ENCODE measurements around the gene NIPBL.

Gene NIPBL

DNA sequence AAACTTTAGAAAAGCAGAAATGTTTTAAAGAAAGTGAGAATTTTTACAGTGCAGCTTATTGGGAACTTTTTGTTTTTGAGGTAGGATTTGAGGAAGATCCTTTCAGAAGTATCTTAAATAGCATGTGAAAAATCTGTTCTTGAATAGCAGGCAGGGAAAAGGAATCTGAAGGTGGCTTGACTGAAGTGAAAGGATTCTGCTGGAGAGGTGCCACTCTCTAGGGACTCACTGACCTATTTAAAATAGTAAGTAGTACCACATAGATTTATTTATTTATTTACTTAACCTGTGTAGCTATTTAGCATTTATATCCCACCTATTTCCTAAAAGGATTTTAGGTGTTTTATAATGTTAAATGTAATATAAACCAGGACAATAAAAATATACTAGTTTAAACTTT is 69.1 kb downstream of the NIPBL start:
- in situ Hi-C loops (cut with MboI; ENCODE audit: low sequenced_read_pairs): no loop called here

DNA sequence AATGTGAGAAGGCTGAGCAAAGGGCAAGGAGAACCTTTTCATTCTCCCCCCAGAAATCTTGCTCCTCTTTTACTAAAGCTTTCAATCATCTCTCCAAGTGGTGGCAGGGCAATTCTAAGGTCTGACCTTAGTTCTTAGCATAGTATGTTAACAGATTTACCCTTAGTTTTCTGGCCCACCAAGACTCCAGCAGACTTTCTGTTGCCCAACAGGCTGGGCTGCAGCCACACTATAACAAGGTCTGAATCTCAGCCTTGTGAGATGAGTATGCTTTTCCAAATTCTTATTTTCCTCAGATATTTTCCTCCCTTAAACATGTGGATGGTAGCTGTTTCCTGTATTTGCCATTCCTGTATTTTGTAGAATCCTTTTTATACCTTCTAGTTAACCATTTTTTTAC is 69.5 kb downstream of the NIPBL start:
- in situ Hi-C loops (cut with MboI; ENCODE audit: low sequenced_read_pairs): no loop called here

DNA sequence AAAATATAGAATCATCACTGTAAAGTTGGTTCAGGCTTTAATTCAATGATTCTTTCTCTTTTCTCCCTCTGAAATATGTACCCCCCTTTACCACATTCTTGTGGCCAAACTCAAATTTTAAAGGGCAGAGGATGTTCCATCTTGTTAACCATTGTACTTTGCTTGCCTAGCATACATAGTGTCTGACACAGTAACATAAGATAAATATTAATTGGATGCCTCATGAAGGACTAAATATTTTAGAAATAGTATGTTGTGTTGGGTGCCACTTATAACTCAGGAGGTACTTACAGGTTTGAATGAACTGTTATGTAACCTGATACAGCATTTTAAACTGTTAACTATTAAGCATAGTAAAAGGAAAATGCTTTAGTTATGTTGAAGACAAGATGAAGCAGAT is 71.5 kb downstream of the NIPBL start:
- in situ Hi-C loops (cut with MboI; ENCODE audit: low sequenced_read_pairs): no loop called here

DNA sequence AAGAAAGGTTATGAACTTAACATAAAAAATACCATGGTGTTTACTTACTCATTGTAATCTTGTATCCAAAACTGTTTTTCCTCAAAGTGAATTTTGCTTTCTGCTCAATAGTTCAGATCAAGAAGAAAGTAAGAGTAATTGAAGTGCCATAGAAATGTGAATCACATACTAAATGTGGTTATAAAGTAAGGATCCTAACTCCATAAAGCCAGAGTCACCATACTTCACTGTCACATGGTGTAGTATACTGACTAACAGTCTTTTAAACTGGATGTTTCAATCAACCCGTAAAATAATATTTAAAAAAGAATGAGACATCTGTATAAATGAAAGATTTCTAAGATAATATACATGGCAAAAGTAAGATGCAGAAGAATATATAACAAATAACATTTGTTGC is 72.1 kb downstream of the NIPBL start:
- in situ Hi-C loops (cut with MboI; ENCODE audit: low sequenced_read_pairs): no loop called here

DNA sequence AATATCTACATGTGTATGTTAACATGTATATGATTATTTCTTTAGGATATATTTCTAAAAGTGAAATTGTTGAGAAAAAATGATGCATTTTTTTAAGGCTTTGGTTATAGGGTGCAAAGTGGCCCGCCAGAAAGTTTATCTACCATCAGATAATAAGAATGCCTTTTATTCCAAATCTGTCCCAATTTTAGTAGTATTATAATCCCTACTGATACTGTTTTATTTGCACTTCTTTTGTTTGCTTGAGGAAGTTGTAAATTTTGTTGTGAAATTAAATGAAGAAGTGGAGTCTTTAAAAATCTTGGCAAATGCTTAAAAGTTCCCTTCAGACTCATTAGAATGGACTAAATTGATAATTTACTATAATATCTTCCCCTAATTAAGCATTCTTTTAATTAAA is 73.0 kb downstream of the NIPBL start:
- in situ Hi-C loops (cut with MboI; ENCODE audit: low sequenced_read_pairs): no loop called here

DNA sequence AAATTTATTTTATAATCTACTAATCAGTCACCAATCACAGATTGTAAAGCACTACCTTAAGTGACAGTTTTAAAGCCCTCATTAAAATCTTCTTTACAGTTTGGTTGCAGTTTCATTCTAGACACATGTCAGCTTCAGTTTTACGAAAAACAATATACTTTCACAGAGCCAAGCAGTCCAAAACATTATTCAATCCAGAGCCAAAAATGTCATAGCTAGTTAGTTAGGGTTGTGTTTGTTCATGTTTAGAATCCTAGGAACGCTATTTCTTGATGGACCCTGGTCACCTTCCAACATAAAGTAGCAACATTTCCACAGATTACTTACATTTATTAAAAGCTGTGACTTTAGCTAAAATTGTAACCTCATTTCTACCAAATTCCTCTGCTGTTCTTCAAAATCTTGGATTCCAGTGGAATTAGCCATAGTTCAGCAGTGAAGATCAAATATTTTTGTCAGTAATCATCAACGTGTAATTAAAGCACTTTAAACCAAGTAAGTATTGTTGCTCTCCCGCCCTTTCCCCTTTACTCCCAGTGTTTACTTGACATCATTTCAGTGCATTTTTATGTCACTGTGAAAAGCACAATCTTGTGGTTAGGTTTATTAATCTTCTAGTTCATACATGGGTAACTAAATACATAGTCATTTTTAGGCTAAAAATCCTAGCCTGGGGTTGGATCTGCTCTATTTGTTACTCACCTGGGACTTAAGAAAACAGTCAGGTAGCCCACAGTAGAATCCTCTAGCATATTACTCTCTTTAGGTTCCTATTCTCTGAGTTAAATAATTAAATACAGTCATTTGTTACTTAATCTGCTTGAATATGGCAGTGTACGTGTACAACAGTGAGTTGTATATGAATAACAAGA is 74.3 kb downstream of the NIPBL start:
- in situ Hi-C loops (cut with MboI; ENCODE audit: low sequenced_read_pairs): no loop called here

DNA sequence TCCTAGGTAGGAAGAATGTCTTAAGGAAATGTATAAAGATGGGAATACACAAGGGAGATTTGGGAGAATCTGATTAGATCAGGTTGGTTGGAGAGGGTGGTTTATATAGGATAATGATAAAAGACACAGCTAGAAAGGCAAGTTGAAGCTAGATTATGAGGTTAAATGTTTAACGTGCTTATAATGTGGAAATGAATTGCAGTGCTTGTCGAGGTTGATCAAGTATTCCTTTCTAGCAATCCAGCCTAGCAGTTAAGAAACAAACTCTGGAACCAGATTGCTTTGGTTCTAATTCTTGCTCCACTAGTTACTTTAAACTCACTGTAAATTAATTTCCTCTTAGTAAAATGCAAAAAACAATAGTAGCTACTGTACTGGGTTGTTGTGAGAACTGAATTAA is 76.5 kb downstream of the NIPBL start:
- in situ Hi-C loops (cut with MboI; ENCODE audit: low sequenced_read_pairs): no loop called here

DNA sequence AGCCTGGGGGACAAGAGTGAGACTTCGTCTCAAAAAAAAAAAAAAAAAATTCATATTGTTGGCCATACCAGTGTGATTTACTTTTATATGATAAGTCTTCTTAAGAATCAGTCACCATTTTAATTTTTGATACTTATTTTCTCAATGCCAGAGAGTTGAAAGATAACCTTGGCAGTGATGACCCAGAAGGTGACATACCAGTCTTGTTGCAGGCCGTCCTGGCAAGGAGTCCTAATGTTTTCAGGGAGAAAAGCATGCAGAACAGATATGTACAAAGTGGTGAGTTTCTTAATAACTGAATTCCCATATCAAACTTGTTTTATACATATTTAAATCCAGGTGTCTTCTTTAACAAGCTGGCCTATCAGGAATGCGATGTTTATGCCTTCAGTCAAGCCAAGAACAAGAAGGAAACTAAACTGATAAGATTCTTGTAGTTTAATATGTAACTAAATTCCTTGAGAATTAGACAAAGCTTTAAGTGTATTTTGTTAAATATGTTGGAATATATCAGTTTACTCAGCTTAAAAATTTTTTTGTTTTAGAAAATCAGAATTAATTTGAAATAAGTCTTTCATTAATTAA is 81.5 kb downstream of the NIPBL start:
- in situ Hi-C loops (cut with MboI; ENCODE audit: low sequenced_read_pairs): no loop called here

DNA sequence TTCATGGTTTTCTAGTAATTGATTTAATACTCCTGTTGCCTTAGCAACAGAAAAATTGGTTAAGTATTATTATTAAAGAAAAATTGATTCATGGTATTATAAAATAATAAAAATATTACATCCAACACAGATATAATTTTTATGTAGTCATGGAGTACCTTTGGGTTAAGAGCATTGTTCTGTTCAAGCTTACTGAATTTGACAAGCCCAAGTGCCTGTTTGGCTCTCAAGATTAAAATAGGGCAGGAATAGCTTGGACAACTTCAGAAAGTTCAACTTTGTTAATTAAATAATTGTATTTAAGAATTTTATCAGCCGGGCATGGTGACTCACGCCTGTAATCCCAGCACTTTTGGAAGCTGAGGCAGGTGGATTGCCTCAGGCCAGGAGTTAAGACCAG is 82.0 kb downstream of the NIPBL start:
- in situ Hi-C loops (cut with MboI; ENCODE audit: low sequenced_read_pairs): no loop called here

DNA sequence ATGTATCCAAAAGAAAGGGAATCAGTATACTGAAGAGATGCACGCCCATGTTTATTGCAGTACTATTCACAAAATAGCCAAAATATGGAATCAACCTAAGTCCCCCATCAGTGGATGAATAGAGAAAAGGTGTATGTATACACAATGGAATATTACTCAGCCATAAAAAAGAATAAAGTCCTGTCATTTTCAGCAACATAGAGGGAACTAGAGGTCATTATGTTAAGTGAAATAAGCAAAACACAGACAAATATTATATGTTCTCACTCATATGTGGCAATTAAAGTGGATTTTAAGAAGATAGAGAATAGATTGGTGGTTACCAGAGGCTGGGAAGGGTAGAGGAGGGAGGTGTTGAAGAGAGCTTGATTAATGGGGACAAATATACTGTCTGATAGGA is 88.6 kb downstream of the NIPBL start:
- in situ Hi-C loops (cut with MboI; ENCODE audit: low sequenced_read_pairs): no loop called here

DNA sequence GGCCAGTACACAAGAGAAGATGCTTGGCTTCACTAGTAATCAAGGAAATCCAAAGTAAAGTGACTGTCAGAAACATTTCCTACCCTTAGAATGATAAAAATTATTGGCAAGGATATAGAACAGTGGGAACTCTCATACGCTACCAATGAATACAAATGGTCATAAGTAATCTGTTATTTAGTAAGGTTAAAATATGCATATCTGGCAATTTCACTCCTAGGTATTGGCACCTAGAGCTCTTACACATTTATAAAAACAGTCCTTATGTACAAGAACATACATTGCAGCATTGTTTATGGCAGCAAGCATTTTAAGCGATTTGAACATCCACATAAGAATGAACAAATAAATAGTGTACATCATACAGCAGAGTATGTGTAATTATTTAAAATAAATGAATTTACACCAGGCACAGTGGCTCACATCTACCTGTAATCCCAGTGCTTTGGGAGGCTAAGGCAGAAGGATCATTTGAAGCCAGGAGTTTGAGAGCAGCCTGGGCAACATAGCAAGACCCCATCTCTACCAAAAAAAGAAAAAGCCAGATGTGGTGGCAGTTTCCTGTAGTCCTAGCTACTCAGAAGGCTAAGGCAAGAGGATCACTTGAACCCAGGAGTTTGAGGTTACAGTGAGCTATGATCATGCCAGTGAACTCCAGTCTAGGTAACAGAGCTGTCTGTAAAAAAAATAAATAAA is 93.3 kb downstream of the NIPBL start:
- in situ Hi-C loops (cut with MboI; ENCODE audit: low sequenced_read_pairs): no loop called here

DNA sequence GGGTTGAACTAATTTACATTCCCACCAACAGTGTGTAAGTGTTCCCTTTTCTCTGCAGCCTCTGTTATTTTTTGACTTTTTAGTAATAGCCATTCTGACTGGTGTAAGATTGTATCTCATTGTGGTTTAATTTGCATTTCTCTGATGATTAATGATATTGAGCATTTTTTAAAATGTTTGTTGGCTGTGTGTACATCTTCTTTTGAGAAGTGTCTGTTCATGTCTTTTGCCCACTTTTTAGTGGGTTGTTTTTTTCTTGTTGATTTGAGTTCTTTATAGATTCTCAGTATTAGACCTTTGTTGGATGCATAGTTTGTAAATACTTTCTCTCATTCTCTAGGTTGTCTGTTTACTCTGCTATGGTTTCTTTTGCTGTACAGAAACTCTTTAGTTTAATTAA is 101.6 kb downstream of the NIPBL start:
- in situ Hi-C loops (cut with MboI; ENCODE audit: low sequenced_read_pairs): no loop called here

DNA sequence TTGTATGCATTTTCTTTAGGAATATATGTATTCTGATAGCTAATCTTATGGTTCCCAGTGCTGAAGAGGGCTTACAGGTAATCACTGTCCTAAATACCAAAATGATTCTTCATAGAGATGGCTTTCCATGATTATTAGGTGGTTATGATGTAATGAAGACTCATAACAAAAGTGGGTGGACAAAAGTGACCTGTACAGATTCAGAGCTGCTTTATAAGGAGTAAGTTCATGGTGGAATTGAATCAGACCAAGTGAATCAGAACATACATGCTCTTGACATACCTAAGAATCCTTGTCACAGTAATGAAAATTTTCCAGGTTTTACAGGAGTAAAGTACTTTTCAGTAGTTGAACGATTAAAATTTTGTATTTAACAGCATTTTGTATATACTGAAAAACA is 105.6 kb downstream of the NIPBL start:
- in situ Hi-C loops (cut with MboI; ENCODE audit: low sequenced_read_pairs): no loop called here

DNA sequence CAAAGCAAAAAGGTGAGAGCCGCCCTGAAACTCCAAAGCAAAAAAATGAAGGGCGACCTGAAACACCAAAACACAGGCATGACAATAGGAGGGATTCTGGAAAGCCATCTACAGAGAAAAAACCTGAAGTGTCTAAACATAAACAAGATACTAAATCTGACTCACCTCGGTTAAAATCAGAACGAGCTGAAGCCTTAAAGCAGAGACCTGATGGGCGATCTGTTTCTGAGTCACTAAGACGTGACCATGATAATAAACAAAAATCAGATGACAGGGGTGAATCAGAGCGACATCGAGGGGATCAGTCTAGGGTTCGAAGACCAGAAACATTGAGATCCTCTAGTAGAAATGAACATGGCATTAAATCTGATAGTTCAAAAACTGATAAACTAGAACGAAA is 108.8 kb downstream of the NIPBL start:
- in situ Hi-C loops (cut with MboI; ENCODE audit: low sequenced_read_pairs): no loop called here

DNA sequence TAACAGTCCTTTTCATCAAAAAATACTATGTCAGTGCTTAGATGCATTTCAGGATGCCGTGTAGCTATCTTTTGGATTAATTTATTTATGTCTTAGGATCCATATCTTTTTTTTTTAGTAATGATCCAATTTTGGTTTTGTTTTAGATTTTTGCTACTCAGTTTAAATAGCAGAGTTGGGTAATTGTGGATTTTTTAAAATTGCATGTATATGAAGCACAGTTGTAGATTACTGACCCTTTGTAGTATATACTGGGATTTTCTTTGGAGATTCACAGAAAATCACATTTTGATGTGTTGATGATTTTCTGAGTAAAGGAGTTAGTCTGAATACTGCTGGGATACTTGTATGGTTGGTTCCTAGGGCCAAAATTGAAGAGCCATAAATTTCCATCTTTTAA is 111.8 kb downstream of the NIPBL start:
- in situ Hi-C loops (cut with MboI; ENCODE audit: low sequenced_read_pairs): no loop called here

DNA sequence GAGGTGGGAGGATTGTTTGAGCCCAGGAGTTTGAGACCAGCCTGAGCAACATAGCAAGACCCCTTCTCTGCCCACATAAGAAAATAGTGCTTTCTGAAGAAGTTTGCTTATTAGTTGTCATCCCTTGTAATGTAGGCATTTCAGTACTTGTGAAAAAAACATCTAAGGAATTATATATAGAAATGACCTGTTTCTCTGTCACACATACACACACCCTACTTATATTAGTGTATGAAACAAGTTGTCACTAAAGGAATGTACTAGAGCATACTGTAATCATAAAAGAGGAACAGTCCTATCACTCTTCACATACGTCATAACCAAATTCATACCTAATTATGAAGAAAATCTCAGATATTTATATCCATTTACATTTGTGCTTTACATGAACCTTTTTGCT is 122.0 kb downstream of the NIPBL start:
- in situ Hi-C loops (cut with MboI; ENCODE audit: low sequenced_read_pairs): no loop called here

DNA sequence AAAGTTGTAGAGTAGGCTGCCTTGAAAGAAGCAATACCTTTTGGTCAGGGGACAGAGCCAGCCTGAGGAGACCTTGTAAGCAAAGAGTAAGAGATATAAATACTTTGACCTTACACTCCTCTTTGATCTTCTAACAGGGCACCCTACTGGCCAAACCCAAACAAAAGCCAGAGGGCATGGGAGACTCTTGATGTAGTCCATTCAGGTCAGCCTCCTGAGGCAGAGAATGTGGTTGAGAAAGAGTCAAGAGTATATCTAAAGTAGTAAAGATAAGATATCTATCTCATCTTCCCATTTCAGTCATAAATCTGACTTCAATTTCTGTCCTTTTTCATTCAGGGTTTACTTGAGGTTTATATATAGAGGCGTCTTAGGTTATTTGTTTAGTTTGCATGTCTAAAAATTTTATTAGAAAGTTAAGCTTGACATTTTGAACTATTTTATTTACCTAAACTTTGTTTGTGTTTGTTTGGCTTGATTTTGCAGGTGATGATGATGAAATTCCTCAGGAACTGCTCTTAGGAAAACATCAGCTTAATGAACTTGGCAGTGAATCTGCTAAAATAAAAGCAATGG is 125.7 kb downstream of the NIPBL start:
- in situ Hi-C loops (cut with MboI; ENCODE audit: low sequenced_read_pairs): loop anchor here (25.0 kb wide), 1 partner anchor 265 kb away; no protein-coding TSS in a partner anchor

DNA sequence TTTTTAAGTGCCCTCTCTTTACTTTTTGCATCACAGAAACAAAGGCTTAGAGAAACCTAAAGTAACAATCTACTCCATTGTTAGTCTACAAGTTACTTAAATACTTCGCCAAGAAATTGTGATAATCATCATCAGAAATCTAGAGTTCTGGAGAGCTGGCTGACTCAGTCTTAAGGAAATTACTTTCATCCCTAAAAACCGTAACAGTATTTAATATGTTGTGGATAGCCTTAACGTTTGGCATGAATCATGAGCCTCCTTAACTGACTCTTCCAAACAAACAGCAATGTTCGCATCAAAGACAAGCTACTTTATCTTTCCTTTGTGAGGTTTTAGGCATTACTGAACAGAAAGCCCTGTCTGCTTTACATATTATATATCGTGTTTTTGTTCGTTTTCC is 128.7 kb downstream of the NIPBL start:
- in situ Hi-C loops (cut with MboI; ENCODE audit: low sequenced_read_pairs): loop anchor here (25.0 kb wide), 1 partner anchor 268 kb away; no protein-coding TSS in a partner anchor

DNA sequence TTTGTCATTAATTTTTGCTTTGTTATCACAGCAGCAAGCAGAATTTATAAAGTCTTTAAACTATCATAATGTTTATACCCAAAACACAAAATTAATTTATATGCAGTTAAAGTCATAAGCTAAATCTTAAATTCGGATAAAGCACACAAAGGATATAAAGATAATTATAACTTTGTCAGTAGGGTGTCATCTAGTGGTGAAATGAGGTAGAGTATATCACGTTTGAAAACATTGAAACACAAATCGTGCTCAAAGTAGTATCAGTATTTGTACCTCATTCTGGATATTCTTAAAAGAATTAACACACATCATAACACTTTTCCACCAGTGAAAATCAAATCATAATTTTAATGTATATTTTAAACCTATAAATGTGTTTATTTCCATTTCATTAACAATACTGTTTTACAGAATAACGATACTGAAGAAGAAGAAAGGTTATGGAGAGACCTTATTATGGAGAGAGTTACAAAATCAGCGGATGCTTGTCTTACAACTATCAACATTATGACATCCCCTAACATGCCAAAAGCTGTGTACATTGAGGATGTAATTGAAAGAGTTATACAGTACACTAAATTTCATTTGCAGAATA is 129.5 kb downstream of the NIPBL start:
- in situ Hi-C loops (cut with MboI; ENCODE audit: low sequenced_read_pairs): loop anchor here (25.0 kb wide), 1 partner anchor 269 kb away; no protein-coding TSS in a partner anchor

DNA sequence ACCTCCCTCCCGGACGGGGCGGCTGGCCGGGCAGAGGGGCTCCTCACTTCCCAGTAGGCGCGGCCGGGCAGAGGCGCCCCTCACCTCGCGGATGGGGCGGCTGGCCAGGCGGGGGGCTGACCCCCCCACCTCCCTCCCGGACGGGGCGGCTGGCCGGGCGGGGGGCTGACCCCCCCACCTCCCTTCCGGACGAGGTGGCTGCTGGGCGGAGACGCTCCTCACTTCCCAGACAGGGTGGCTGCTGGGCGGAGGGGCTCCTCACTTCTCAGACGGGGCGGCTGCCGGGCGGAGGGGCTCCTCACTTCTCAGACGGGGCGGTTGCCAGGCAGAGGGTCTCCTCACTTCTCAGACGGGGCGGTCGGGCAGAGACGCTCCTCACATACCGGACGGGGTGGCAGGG is 136.6 kb downstream of the NIPBL start:
- in situ Hi-C loops (cut with MboI; ENCODE audit: low sequenced_read_pairs): loop anchor here (25.0 kb wide), 1 partner anchor 276 kb away; no protein-coding TSS in a partner anchor

DNA sequence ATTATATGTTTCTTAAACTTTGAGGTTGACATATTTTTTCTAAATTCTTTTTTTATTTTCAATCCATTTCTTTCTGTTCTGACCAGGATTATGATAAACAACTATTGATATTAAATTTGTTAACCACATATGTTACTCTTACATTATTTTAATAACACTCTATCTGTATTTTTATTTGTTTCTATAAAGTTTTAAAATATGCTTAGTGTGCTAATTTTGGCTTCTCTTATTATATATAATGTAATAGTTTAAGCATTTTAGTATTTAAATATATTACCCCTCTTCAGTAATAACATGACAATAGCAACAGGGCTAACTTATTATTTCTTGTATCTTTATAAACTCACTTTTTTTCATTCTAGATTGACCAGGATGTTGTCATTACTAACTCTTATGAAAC is 137.8 kb downstream of the NIPBL start:
- in situ Hi-C loops (cut with MboI; ENCODE audit: low sequenced_read_pairs): loop anchor here (25.0 kb wide), 1 partner anchor 277 kb away; no protein-coding TSS in a partner anchor

All from HL-60/S4 (cell line).